Esophagus squamous epithelium (tissue), 5 donors: ENCODE measurements around the gene RNF144A. TPM values are rescaled to one million over a fixed set of nuclear protein-coding genes. Genes with fewer than 3 reads are reported as not detected.

Experiments used
- DNase-seq: peaks from one replicate; lab custom pipeline; 2025; lab: John Stamatoyannopoulos, UW
- H3K27ac ChIP-seq, 4 donors: fragments of 200-600 bp; sonication (generic); one replicate each; pipeline ENCODE4 v1.5.1; 2016 to 2019; ENCODE audit warnings: mild to moderate bottlenecking in 1 of 4
- H3K27me3 ChIP-seq, 4 donors: fragments of 200-600 bp; sonication (generic); 1 replicate in 3 of 4; 2 replicates in 1 of 4; pipeline versions ENCODE4 v1.5.1 to v1.6.0; 2017 to 2021; ENCODE audit warnings: antibody characterized with exemption in 1 of 4
- H3K36me3 ChIP-seq, 3 donors: fragments of 200-600 bp; sonication (generic); one replicate each; pipeline ENCODE4 v1.5.1; 2016 to 2019
- H3K4me1 ChIP-seq, 3 donors: fragments of 200-600 bp; sonication (generic); one replicate each; pipeline ENCODE4 v1.5.1; 2017 to 2019
- H3K4me3 ChIP-seq, 4 donors: fragments of 200-600 bp; sonication (generic); 1 replicate in 3 of 4; 2 replicates in 1 of 4; pipeline ENCODE4 v1.5.1; 2016 to 2019; ENCODE audit warnings: mild to moderate bottlenecking in 2 of 4, moderate library complexity in 1 of 4
- H3K9me3 ChIP-seq, 3 donors: fragments of 200-600 bp; sonication (generic); one replicate each; pipeline ENCODE4 v1.5.1; 2016 to 2019
- POLR2A ChIP-seq, 4 donors: fragments of 450-650 bp; IDR thresholded peaks; one replicate each; pipeline ENCODE4 v1.6.1; 2017; ENCODE audit warnings: antibody characterized with exemption in 4 of 4, mild to moderate bottlenecking in 4 of 4, moderate library complexity in 3 of 4
- WGBS, 2 donors: methylation state at CpG; one replicate each; pipeline ENCODE4 v1.1.5; 2018; 5-methylcytosine and 5-hydroxymethylcytosine counted together
- intact Hi-C: fragments of 100-400 bp; cut with DNase I; formaldehyde crosslinking; loops from one replicate; pipeline ENCODE4 v1.15.0; 2022
- total RNA-seq, 4 donors: library from RNA; depleted of rRNA; stranded (reverse); fragments of >200 nt; gene quantifications; one replicate each; pipeline ENCODE4 v1.1.0, GENCODE V29; 2016
- TF ChIP-seq, protein P1 (sequence below), 6 experiments: fragments of 450-650 bp in 4 of 6; fragments of 200-600 bp in 2 of 6; sonication (generic) in 2 of 6; IDR thresholded peaks; one replicate each; pipeline ENCODE4 v1.5.1; 2016 to 2019; ENCODE audit warnings: antibody characterized with exemption in 6 of 6, mild to moderate bottlenecking in 4 of 6, moderate library complexity in 4 of 6
- donor health status: DM: yes; HTN: yes; CAD: no.

Gene RNF144A
- total RNA-seq, 4 donors from 2014 or later: 6.2 to 11.6 (median 8.2) TPM

DNA sequence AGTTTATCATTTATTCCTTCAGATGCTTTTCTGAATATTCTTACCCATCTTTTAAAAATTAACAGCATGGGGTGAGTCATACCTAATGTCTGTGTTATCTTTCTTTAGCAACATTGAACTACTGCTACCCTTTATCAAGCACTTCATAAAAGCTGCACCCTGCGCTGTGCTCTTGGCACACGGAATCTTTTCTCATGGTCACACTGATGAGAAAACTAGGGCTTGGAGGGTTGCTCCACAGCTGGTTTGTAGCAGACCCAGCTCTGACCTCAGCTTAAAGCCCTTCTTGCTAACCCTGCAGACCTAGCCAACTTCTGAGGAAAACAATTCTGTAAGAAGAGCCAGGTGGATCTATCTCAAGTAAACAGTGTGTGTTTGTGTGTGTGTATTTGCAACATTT, 106.3 kb downstream of the RNF144A start:
- no peak for DNase-seq
- no peak overlapping the region for H3K27ac ChIP-seq
- H3K36me3 ChIP-seq: peaks cover 0 to 48% (median 0%) of the 10 kb centered on the region in 3 donors
- no peaks in the 10 kb centered on the region for H3K9me3 ChIP-seq
- TF ChIP-seq, protein P1, sequence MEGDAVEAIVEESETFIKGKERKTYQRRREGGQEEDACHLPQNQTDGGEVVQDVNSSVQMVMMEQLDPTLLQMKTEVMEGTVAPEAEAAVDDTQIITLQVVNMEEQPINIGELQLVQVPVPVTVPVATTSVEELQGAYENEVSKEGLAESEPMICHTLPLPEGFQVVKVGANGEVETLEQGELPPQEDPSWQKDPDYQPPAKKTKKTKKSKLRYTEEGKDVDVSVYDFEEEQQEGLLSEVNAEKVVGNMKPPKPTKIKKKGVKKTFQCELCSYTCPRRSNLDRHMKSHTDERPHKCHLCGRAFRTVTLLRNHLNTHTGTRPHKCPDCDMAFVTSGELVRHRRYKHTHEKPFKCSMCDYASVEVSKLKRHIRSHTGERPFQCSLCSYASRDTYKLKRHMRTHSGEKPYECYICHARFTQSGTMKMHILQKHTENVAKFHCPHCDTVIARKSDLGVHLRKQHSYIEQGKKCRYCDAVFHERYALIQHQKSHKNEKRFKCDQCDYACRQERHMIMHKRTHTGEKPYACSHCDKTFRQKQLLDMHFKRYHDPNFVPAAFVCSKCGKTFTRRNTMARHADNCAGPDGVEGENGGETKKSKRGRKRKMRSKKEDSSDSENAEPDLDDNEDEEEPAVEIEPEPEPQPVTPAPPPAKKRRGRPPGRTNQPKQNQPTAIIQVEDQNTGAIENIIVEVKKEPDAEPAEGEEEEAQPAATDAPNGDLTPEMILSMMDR (IDR thresholded peaks at IDR 0.05): no peak
- TF ChIP-seq POLR2A (IDR thresholded peaks at IDR 0.05): no peak
- peaks cover 0 to 13% (median 0%) of the 10 kb centered on the region in 3 donors for H3K4me1 ChIP-seq
- H3K4me3 ChIP-seq: no peak overlapping the region
- 43 to 94% methylated on average over 2 of the region's 2 CpGs for WGBS, 2 donors
- H3K27me3 ChIP-seq: no peaks in the 10 kb centered on the region
- intact Hi-C loops: no loop called here

DNA sequence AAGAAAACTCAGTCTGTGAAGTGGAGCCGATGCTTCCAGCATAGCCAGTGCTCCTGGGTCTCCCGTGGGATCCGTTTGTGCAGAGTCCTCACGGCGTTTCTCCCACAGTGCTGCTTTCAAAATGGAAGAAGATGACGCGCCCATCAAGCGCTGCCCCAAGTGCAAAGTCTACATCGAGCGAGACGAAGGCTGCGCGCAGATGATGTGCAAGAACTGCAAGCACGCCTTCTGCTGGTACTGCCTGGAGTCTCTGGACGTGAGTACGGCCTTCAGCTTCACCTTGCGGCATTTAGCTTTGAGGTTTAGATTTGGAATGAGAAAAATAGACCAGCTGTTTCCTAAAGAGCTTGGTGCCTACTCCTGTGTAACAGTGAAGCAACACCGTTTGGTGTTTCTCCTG, 107.0 kb downstream of the RNF144A start:
- TF ChIP-seq, protein P1 (IDR thresholded peaks at IDR 0.05): no peak
- TF ChIP-seq POLR2A (IDR thresholded peaks at IDR 0.05): no peak
- intact Hi-C loops: no loop called here
- Histone ChIP-seq H3K36me3 (peaks cover 0 to 48% (median 0%) of the 10 kb centered on the region in 3 donors), H3K9me3 (no peaks in the 10 kb centered on the region), H3K27me3 (no peaks in the 10 kb centered on the region), H3K27ac (no peak overlapping the region), H3K4me1 (peaks cover 0 to 20% (median 0%) of the 10 kb centered on the region in 3 donors), H3K4me3 (no peak overlapping the region)
- 82 to 96% methylated on average over 18 of the region's 18 CpGs for WGBS, 2 donors
- no peak for DNase-seq

DNA sequence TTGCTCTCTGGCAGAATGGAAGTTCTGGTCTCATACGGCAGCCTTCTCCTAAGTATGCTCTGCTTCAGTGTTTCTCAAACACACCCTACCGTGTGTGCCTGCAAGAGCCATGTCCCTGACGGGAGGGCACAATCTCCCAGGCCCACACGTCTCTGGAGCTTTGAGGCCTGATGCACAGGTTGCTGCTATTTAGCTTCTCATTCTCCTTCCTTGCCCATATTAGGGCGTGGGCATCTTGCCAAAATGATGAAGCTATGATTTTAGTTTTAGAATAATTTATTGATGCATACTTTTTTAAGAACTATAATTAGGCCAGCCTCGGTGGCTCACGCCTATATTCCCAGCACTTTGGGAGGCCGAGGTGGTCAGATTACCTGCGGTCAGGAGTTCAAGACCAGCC, 107.9 kb downstream of the RNF144A start:
- Histone ChIP-seq H3K36me3 (peaks cover 0 to 46% (median 0%) of the 10 kb centered on the region in 3 donors), H3K27ac (no peak overlapping the region), H3K27me3 (no peaks in the 10 kb centered on the region), H3K4me1 (peaks cover 0 to 20% (median 0%) of the 10 kb centered on the region in 3 donors), H3K9me3 (no peaks in the 10 kb centered on the region), H3K4me3 (no peak overlapping the region)
- 93 to 94% methylated on average over 8 to 9 of the region's 9 CpGs for WGBS, 2 donors
- DNase-seq: no peak
- intact Hi-C loops: no loop called here
- TF ChIP-seq, protein P1 (IDR thresholded peaks at IDR 0.05): no peak
- TF ChIP-seq POLR2A (IDR thresholded peaks at IDR 0.05): no peak

DNA sequence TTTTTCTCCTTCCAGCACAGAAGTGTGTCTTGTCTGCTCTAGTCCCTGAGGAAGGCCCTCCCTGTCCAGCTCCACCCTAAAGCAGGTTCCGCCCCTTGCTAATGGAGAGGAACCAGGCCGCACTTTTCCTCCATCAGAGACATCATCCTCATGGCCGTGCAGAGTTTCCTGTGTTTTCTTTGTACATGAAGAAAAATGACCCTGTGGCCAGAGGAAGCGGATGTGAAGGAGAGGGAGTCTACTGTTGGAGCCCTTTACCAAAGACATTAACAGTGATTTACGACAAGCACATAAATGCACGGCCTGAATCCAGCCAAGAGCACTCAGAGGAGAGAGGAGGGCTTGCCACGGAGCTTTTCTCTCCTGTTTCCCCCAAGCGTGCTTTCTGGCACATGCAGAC, 109.5 kb downstream of the RNF144A start:
- no peaks in the 10 kb centered on the region for H3K27me3 ChIP-seq
- no peaks in the 10 kb centered on the region for H3K9me3 ChIP-seq
- intact Hi-C loops: no loop called here
- H3K4me1 ChIP-seq: peaks cover 0 to 20% (median 0%) of the 10 kb centered on the region in 3 donors
- H3K27ac ChIP-seq: no peak overlapping the region
- DNase-seq: no peak
- TF ChIP-seq, protein P1 (IDR thresholded peaks at IDR 0.05): no peak
- TF ChIP-seq POLR2A (IDR thresholded peaks at IDR 0.05): no peak
- no peak overlapping the region for H3K4me3 ChIP-seq
- H3K36me3 ChIP-seq: peaks cover 0 to 43% (median 0%) of the 10 kb centered on the region in 3 donors
- 65 to 76% methylated on average over 5 to 8 of the region's 8 CpGs for WGBS, 2 donors

DNA sequence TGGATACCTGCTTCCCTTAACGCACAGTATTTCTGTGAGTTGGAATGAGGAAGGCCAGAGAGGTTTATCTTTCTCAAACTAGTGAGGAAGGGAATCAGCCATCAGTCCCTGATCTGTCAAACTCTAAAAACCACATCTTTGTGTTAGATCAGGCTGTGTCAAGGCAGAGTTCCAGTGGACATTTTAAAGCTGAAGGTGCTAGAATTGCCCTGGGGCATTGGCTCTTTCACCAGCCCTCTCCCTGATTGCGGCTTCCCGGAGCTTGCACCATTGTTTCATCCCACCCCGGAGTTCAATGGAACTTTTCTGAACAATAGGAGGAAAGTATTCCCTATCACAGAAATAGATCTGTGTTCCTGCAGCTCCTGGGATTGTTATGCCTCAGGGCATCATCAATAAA, 110.2 kb downstream of the RNF144A start:
- H3K27me3 ChIP-seq: no peaks in the 10 kb centered on the region
- no peak for DNase-seq
- H3K4me3 ChIP-seq: no peak overlapping the region
- peaks cover 0 to 43% (median 0%) of the 10 kb centered on the region in 3 donors for H3K36me3 ChIP-seq
- WGBS, 2 donors: 36 to 49% methylated on average over 4 of the region's 4 CpGs
- H3K9me3 ChIP-seq: no peaks in the 10 kb centered on the region
- peaks cover 0 to 20% (median 0%) of the 10 kb centered on the region in 3 donors for H3K4me1 ChIP-seq
- TF ChIP-seq, protein P1 (IDR thresholded peaks at IDR 0.05): no peak
- no peak for TF ChIP-seq POLR2A (IDR thresholded peaks at IDR 0.05)
- intact Hi-C loops: no loop called here
- H3K27ac ChIP-seq: no peak overlapping the region
